22Rv1 (cell line): ENCODE results near the gene CNP.
"Not testable (repeated sequence)": the region's sequence is repeated elsewhere in the genome, so short reads cannot be mapped to it uniquely, and the experiment has no call there.

Experiments
- H3K27ac ChIP-seq: fragments of 450-650 bp; 2 replicates; pipeline ENCODE4 v1.5.1; 2017
- ZFX ChIP-seq: fragments of 450-650 bp; IDR thresholded peaks from 2 replicates; pipeline ENCODE4 v1.6.1; 2017; ENCODE audit warnings: antibody characterized with exemption, borderline replicate concordance
- TF ChIP-seq, protein P1 (sequence below): fragments of 450-650 bp; IDR thresholded peaks from 2 replicates; pipeline ENCODE4 v1.5.1; 2017; ENCODE audit warnings: mild to moderate bottlenecking

Gene CNP

DNA sequence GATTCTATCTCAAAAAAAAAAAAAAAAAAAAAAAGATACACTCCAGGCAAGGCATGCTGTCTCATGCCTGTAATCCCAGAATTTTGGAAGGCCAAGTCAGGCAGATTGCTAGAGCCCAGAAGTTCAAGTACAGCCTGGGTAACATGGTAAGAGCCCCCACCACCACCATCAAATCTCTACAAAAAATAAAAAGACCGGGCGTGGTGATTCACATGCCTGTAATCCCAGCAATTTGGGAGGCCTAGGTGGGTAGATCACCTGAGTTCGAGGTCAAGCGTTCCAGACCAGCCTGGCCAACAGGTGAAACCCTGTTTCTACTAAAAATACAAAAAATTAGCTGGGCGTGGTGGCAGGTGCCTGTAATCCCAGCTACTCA lies 46.0 kb upstream of the CNP start:
- no peak for TF ChIP-seq ZFX
- TF ChIP-seq, protein P1, sequence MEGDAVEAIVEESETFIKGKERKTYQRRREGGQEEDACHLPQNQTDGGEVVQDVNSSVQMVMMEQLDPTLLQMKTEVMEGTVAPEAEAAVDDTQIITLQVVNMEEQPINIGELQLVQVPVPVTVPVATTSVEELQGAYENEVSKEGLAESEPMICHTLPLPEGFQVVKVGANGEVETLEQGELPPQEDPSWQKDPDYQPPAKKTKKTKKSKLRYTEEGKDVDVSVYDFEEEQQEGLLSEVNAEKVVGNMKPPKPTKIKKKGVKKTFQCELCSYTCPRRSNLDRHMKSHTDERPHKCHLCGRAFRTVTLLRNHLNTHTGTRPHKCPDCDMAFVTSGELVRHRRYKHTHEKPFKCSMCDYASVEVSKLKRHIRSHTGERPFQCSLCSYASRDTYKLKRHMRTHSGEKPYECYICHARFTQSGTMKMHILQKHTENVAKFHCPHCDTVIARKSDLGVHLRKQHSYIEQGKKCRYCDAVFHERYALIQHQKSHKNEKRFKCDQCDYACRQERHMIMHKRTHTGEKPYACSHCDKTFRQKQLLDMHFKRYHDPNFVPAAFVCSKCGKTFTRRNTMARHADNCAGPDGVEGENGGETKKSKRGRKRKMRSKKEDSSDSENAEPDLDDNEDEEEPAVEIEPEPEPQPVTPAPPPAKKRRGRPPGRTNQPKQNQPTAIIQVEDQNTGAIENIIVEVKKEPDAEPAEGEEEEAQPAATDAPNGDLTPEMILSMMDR: no peak
- H3K27ac ChIP-seq: peak overlapping the region; percentile 88

DNA sequence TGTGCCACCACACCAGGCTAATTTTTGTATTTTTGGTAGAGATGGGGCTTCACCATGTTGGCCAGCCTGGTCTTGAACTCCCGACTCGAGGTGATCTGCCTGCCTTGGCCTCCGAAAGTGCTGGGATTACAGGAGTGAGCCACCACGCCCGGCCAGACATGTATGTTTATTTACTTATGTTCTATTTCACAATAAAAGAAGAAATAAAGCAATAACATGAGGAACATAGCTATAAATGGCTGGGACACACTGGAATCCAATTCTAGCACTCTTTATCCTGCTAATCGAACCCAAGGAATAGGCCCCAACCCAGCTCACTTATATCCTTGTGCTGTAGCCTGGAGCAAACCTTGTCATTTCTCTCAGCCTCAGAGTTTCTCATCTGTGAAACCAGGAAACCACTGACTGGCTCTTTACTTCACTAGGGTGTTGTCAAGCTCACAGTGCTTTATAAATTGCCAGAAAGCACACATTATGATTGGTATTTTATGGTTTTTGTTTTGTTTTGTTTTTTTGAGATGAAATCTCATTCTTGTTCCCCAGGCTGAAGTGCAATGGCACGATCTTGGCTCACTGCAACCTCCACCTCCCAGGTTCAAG lies 40.5 kb upstream of the CNP start:
- no peak overlapping the region for H3K27ac ChIP-seq
- TF ChIP-seq, protein P1: no peak
- no peak for TF ChIP-seq ZFX

DNA sequence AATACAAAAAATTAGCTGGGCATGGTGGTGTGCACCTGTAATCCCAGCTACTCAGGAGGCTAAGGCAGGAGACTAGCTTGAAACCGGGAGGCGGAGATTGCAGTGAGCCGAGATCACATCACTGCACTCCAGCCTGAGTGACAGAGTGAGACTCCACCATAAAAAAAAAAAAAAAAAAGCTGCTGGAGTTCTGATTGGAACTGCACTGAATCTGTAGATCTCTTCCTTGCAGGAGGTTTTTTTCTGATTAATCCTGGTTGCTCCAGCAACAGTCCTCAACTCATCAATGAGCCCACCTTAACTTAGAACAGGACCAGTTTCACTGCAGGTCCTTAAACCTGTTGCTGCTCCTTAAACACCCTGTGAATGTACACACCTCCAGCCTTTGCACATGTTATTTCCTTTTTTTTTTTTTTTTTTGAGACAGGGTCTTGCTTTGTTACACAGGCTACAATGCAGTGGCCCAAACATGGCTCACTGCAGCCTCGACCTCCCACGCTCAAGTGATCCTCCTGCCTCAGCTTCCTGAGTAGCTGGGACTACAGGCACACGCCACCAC lies 37.8 kb upstream of the CNP start:
- no peak for TF ChIP-seq ZFX
- TF ChIP-seq, protein P1: no peak
- H3K27ac ChIP-seq: peak overlapping the region; percentile 92

DNA sequence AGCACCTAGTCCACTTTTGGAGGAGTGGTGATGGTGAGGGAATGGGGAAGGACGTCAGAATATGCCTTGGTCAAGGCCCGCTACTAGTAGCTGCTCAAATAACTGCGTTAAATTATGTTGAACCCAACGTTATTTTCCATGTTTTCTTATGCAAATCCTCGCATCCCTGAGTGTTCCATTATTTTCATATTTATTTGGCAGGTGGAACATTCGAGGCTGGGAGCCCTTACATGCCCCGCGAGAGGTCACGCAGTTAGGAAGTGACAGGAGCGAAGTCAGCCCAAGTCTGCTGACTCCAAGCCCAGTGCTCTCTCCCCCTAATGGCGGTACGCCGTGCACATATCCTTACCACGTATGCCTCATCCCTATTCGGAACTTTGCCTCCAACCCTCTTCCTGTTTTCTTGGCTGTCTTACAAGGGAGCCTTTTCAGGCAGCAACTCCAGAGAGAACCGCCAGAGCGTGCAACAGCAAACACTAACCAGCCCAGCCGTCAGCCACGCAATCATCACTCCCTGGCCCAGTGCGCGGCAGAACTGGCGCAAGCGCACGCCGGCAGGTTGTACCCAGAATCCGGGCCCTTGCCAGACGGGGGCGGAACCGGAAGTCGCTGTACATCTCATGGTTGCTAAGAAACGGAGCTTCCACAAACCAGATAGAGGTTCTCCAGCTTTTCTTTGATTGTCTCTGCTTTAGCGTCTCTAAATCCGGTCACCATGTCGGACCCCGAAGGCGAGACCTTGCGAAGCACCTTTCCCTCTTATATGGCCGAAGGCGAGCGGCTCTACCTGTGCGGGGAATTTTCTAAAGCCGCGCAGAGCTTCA lies 36.4 kb upstream of the CNP start, which contains the start of gene ODAD4:
TSS of gene ODAD4 (plus strand) at position 609 of the 824 bp plus-strand sequence. CDS start at position 716, 107 bp downstream.
- peak within 1 kb of the TSS; percentile 92 for H3K27ac ChIP-seq
- TF ChIP-seq, protein P1: peak; percentile 56
- no peak for TF ChIP-seq ZFX

DNA sequence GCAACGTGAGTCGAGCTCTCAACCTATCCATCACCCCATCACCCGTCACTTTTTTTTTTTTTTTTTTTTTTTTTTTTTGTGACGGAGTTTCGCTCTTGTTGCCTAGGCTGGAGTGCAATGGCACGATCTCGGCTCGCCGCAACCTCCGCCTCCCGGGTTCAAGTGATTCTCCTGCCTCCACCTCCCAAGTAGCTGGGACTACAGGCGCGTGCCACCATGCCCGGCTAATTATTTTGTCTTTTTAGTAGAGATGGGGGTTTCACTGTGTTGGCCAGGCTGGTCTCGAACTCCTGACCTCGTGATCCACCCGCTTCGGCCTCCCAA lies 35.8 kb upstream of the CNP start:
- H3K27ac ChIP-seq: peak overlapping the region; percentile 92

DNA sequence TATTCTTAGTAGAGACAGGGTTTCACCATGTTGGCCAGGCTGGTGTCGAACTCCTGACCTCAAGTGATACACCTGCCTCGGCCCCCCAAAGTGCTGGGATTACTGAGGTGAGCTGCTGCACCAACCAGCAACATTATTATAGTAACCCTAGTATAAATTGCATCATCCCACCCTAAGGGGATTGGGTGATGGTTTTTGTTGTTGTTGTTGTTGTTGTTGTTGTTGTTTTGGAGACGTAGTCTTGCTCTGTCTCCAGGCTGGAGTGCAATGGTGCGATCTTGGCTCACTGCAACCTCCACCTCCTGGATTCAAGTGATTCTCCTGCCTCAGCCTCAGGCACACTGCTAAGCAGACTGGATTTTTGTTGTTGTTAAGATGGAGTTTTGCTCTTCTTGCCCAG lies 34.9 kb upstream of the CNP start:
- not testable (repeated sequence) for H3K27ac ChIP-seq

DNA sequence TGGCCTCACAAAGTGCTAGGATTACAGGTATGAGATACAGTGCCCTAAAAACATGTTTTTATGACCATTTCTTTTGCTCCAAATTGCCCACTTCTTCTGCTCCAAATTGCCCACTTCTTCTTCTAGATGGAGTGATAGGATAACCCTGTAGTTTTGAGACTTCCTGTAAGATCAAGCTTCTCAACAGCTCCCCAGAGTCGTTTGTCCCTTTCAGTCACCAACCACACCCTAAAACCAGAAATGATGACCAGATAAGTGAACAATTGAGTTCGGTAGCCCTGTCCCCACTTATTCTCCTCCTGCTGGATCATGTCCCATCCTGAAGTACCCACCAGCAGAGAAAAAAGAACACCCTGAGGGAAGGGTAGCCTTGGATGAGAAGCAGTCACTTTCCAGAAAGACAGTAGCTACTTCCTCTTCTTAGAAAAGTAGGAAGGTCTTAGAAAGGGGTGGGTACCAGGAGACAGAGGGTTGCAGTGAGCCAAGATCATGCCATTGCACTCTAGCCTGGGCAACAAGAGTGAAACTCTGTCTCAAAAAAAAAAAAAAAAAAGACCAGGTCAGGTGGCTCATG lies 33.7 kb upstream of the CNP start:
- no peak overlapping the region for H3K27ac ChIP-seq

More for the DNA sequence above, 33.7 kb upstream of the CNP start:
- TF ChIP-seq, protein P1: no peak
- TF ChIP-seq ZFX: no peak
